HG03378 (cell line): ENCODE results near the gene TUBA1C.
A peak's percentile ranks its signal among the peaks of the same experiment; 100 is the strongest.

Experiments
- ATAC-seq: cut with Tn5 transposase; IDR thresholded peaks from one replicate; pipeline ENCODE4 v1.9.1; 2021; ENCODE audit warnings: mild to moderate bottlenecking, moderate library complexity; ENCODE audit not compliant: unreplicated experiment

Gene TUBA1C

DNA sequence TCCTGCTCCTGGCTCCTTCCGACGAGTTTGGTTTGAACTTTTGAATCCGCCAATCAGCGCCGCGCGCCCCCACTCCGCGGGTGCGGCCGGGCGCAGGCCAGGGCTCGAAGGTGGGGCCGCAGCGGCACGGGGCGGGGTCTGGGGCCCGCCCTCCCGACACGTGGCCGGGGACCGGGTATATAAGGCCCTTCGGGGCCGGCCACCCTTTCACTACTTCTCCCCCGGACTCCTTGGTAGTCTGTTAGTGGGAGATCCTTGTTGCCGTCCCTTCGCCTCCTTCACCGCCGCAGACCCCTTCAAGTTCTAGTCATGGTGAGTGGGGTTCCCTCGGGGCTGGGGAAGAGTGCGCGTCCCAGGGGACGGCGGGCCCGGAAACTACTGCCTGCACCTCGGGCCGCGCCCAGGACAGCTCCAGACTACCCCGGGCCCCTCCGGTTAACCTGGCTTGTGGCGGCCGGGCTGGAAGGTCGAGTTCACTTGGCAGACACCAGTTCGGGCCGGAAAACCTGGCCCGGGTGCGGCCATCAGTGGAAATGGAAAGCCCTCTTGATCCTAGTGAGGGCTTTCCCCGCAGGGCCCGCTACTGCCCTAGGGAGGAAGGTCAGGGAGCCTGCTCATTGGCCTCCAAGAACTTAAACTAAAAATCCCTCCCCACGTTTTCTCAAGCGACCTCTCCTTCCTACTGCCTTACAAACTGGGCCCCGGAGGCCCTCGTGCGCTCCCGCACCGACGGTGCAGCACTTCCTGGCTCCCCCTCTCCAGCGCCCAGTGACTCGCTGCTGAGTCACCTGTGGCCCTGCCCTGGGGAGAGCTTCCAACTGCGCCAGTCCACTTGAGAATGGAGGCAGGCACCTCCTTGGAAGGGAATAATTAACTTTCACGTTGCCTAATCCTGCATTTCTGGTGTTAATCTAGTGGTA is at the start of gene TUBA1C:
Gene TUBA1C, plus strand, starts transcription at position 210 of the 920 bp plus-strand sequence. Its CDS starts 100 bp downstream, at position 310.
- ATAC-seq: peak; percentile 71

- no peak for ATAC-seq
Observed at GRCh38 chr12:49219417-49220026, 45.4 kb upstream of the TUBA1C start.

- ATAC-seq: no peak
Observed at GRCh38 chr12:49220972-49221371, 43.9 kb upstream of the TUBA1C start.

DNA sequence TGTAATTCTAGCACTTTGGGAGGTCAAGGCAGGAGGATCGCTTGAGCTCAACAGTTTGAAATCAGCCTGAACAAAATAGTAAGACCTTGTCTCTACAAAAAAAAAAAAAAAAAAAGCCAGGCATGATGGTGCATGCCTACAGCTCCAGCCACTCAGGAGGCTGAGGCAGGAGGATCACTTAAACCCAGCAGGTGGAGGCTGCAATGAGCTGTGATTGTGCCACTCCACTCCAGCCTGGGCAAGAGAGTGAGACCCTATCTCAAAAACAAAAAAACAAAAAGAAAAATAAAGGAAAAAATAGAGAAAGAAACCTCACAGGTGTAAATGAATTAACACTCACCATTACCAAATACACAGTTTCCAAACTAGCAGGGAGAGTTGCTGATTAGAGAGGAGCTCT is 41.8 kb upstream of the TUBA1C start:
- ATAC-seq: no peak

DNA sequence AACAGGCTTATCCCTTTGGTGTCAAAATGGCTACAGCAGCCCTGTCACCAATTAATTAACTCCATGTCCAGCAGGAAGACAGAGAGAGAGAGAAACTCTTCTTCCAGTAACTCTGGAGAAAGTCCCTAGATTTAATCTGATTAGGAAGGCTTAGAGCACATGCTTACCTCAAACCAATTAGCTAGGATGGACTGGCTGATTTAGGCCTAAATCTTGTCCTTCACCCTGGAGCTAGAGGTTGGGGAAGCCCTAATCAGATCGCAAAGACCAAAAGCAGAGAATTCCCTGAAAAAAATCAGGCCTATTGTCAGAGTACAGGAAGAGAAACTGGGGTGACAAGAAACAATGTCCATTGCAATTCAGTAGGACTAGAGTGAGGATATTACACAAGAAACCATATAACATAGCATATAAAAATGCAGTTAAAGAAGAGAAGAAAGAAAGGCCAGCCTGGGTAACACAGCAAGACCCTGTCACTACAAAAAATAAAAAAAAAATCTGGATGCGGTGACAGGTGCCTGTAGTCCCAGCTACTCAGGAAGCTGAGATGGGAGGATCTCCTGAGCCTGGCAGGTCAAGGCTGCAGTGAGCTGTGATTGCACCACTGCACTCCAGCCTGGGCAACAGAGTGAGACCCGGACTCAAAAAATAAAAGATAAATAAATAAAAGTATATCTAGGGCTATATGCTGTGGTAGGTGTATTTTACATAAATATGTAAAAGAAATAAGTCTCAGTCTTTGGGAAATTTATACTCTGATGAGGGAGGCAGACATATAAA is 41.1 kb upstream of the TUBA1C start:
- ATAC-seq: no peak

DNA sequence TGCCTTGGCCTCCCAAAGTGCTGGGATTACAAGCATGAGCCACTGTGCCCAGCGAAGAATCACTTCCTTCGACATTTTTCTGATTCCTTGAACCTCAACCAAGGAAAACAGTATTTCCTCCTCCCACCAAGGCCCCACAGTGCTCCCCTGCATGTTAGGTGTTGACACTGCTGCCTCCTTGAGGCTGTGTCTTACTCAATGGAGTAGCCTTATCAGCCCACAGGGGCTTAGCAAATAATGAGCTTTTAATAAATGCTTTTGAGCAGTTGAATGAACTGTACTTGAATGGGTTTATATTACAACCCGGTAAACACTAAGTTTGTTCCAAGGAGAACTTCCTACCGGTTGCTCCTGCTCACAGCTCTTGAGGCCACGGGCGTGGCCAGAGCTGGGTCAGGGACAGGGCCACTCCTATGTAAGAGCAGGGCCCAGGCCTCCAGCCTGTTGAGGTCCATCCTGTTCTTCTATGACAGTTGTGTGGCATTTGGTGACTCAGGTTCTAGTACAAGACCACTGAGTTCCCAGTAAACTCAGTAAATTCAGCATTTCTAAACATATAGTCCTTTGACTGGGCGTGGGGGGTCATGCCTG is 39.2 kb upstream of the TUBA1C start:
- no peak for ATAC-seq

GRCh38 chr12:49227713-49228112 is 37.2 kb upstream of the TUBA1C start:
- no peak for ATAC-seq

DNA sequence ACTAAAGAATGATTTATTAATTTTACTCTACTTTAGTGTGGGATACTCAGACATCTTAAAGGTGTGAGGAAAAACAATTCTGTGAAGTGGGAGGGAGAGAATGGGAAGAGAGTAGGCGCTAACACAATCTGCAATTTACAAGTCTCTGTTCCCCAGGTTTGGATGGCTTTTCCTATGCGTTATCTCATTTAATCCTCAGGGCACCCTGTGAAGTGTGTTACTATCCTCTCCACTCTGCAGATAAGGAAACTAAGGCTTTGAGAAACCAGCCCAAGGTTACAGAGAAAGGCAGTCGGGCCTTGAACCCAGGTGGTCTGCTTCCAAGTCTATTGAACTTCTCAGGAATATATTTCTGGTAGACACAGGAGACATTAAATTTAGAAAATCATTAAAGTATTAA is 36.2 kb upstream of the TUBA1C start:
- no peak for ATAC-seq

DNA sequence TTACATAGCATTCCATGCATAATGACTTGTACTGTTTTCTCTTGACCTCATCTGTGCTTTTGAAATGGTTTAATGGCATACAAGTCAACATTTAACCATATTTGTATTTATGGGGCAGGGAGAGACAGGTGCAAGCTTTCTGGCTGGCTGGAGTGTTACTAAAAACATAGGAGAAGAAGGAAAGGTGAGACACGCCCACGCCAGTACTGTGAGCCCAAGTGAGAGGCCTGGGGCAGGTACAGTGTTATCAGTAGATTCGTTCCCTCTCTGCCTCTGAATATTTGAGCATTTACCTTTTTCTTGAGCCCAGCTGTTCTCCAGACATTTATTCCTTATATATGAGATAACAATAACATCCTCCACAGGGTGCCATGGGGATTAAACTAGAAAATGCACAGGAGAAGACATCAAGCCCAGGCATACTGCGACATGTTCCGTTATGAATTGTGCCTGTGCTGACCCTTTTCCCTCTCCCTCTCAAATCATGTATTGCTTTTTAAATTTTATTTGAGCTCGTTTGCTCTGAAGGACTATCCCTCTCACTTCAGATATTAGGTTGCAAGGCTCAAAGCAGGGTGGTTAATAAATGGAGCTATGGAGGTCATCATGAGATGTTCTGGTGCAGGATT is 34.6 kb upstream of the TUBA1C start:
- ATAC-seq: no peak

DNA sequence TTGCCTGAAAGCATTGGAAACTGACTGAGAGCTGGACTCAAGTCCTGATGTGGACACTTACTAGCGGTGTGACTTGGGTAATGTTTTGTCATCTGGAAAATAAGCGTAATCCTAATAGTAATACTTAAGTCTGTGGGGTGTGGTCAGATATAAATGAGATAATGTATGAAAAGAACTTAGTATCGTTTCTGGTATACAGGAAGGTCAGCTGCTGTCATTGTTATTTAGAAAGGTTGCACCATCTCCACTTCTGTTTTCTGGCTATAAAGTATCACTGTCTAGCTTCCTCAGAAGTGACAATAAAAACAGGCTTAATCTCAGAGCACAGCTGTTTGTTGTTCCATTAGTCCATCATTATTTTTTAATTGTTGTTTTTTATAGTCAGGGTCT is 34.1 kb upstream of the TUBA1C start:
- ATAC-seq: no peak

DNA sequence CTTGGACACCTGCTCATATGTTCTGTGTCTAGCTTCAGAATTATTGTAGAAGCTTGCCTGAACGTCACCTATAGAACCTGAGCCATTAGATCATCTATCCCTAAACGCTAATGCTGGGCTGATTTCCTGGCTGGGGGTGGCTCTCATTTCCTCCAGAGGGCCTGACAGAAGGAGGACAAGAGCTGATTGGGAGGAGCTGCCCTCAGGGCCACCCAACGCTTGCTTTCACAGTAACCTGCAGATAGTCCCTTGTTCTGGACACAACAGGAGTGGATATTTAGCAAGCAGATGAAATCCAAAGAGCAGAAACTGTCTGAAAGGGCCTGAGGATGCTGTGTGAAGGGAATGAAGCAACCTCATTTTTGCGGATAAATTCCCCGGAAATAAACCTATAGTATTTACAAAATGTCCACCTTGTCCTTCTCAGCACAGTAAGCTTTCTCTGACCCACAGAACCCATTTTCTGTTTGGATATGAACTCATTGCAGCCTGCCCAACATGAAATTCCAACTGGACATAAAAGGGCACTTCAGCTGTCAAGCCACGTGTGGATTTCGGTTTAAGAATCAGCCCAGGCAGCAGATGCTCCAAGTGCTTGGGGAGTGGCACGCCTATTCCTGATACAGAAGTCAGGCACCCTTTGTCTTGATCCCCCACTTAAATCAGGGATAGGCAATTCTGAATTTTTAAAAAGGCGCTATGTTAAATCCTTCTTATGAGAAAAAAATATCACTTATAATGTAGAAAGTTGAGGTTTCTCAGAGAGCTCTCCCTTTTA is 32.8 kb upstream of the TUBA1C start:
- ATAC-seq: no peak

DNA sequence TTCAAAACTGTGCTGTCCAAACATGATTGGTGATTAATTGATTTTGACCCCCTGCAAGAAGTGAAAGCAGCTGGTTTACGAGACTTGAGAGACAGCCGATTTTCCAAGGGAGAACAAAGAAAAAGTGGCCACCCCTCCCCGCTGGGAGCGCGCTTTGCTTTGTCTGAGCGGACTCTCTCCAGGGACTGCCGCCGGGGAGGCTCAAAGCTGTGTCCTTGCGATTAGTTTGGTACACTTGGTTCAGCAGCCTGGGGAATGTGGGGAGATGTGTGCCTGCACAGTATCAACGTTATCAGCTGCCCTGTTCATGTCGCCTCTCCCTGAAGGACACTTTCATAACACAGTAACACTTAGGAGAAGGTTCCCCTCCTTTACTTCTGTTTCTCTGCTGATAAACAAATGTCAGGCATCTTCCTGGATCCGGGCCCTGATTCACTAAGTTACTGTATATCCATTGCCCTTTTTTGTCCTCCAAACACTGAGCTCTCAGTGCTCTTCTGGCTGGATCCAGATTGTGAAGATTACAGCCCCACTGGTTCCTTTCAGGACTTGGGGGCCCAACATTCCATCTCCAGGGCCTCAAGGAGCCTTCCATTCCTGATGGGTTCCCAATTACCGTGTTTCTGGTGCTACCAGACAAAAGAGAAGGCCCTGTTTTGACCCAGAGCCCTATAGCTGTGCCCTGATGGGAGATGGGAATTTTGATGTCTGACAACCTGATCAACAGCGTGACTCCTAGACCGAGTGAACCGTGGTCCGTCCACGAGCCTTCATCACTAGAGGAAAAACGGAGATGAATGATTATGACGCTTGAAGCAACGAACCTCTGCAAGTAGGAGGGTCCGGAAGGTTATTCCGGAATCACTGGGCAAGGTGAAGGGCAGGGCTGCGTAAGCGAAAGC is 31.7 kb upstream of the TUBA1C start:
- ATAC-seq: no peak

DNA sequence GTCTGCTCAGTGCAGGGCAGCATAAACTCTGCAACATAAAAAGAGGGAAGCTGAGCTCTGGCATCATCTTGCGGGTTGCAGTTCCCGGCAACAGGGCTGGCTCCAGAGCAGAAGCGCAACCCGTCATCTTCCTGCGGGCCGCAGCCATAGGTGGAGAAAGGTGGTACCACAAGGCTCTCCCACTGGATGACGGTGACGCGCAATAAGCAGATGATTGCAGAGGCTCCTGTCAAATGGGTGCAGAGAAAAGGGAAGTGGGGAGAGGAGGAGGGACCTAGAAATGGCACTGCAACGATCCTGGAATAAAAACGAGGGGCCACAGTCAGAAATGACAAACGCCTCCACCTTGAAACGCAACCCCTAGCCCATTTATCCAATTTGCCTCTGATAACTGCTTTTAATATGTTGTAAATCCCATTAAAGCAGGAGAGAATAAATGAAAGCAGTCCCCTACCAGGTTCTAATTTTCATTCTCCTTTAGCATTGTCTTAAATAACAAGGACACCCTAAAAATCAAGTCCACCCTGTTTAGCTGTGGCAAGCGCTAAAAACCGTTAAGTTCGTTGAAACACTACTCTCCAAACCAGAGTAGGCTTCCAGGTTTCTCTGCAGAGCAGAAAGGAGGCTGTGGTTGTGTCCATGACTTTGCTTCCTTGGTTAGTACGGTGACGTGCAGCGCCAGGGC is 30.9 kb upstream of the TUBA1C start:
- no peak for ATAC-seq

- no peak for ATAC-seq
Observed at GRCh38 chr12:49236423-49236822, 28.5 kb upstream of the TUBA1C start.

GRCh38 chr12:49243631-49244030 is 21.3 kb upstream of the TUBA1C start:
- ATAC-seq: no peak

- ATAC-seq: no peak
Observed at GRCh38 chr12:49244176-49244575, 20.7 kb upstream of the TUBA1C start.

DNA sequence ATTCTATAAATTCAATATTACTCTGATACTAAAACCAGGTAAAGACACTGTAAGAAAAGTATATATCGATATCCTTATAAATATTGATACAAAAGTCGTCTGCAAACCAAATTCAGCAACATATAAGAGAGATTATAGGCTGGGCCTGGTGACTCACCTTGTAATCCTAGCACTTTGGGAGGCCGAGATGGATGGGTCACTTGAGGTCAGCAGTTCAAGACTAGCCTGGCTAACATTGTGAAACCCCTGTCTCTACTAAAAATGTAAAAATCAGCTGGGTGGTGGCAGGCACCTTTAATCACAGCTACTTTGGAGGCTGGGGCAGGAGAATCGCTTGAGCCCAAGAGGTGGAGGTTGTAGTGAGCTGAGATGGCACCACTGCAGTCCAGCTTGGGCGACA is 13.5 kb upstream of the TUBA1C start:
- no peak for ATAC-seq

- no peak for ATAC-seq
Observed at GRCh38 chr12:49253033-49253623, 11.8 kb upstream of the TUBA1C start.
